Colon (tissue), 2 donors: ENCODE measurements around the gene TMEM132C.
"Not testable (repeated sequence)": the region's sequence is repeated elsewhere in the genome, so short reads cannot be mapped to it uniquely, and the experiment has no call there.

Experiments
- FAIRE-seq: peaks from 2 replicates; lab custom pipeline; 2012; peaks lifted over from hg19 to GRCh38; lab: Jason Lieb, UNC
- donor health status: control.
- donor health status: control.

Gene TMEM132C

DNA sequence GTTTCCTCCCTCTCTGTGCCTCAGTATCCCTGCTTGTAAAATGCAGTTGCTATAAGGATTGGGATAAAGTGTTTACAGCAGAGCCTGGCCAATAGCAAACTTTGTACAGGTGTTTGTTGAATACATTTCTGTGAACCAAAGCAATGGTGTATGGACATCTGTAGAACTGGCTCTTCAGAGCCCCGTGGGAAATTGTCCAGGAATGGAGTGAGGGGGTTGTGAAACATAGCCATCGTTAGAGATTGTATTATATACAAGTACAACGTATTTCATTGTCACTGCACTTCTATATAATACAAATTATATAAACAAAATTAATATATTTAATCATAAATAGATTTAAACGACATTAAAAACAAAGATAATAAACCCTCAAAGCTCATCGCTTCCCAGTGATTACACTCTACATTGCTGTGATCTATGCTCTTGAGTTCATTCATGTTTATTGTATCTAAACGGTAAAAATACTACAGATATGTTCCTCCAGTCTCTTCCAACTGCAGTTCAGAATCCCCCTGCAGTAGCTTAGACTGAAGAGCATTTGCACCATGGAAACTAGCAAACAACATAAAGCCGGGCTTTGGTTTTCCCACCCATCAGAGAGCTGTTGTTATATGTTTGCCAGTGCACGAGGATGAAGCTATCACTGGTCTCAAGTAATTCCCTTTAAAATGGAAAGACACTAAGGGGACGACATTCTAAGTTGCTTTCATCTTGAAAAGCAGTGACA is 216.7 kb downstream of the TMEM132C start:
- no peak for FAIRE-seq

DNA sequence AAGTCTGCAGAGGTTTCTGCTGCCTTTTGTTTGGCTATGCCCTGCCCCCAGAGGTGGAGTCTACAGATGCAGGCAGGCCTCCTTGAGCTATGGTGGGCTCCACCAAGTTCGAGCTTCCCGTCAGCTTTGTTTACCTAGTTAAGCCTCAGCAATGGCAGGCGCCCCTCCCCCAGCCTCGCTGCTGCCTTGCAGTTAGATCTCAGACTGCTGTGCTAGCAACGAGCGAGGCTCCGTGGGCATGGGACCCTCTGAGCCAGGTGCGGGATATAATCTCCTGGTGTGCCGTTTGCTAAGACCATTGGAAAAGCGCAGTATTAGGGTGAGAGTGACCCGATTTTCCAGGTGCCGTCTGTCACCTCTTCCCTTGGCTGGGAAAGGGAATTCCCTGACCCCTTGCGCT is 230.4 kb downstream of the TMEM132C start:
- not testable (repeated sequence) for FAIRE-seq

DNA sequence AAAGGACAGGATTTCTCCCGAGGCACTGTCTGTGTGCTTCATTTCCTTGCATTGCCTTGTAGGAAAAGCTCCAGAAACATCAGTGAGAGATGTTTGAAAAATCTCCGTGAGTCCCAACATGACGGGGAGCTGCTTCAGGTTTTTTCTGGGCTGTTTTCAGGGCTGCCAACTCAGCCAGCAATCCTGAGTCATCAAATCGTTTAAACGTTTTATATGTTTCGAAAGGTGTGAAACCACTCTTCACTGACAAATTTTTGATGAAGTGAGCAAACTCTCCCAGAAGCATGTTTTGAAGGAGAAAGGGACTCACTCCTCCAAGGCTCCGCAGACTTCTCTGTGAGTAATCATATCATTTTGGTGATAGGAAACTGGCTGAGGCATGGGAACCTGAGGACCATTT is 240.5 kb downstream of the TMEM132C start:
- FAIRE-seq: no peak

DNA sequence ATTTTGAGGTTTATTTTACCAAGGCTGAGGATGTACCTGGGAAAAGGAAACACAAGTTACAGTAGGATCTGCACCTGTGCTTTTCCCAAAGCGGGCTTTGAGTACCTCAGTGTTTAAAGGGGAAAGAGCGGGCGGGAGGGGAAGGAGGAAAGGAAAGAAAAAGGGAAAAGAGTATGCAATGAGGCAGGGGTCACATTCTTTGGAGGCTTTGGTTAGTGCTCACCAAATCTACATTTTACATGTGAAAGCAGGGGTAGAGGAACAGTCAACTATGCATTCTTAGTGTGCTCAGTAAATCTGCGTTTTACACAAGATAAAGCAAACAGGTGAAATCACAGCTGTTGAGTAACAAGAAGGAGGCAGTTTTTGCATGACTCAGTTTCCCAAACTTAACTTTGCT is 242.2 kb downstream of the TMEM132C start:
- FAIRE-seq: no peak

DNA sequence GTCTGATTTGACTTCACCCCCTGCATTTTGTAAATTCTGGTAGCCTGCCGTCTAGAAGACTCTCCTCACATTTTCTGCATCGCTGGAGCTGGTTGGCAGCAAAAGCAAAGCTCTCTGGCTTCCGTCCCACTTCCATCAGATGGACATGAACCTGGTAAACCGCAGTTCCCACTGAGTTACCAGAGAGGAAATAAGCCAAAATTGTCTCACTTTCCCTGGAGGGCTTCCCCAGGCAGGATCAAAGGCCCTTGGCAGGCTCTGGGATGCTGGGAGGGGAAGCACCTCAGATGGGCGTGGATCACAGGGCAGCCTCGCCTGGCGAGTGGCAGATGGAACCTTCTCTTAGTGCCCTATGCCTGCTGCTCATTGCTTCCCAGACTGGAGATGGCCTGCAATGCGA is 243.5 kb downstream of the TMEM132C start:
- no peak for FAIRE-seq

DNA sequence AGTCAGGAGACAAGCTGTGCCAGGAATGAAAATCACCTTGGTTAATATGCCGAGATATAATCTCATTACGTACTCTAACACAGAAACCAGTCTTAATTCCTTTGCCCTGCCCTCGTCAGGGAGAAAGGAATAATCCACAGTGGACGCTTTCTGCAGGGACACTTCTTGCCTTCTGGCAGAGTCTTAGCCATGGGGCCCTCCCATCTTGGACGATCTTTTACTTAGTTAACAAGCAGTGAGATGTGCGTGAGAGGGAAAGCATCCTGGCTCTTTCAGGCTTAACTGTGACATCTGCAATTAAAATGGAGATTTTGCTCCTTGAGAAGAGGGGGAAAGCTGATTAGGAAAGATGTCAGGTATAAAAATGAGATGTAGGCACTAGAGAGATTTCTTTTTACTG is 246.4 kb downstream of the TMEM132C start:
- FAIRE-seq: no peak

DNA sequence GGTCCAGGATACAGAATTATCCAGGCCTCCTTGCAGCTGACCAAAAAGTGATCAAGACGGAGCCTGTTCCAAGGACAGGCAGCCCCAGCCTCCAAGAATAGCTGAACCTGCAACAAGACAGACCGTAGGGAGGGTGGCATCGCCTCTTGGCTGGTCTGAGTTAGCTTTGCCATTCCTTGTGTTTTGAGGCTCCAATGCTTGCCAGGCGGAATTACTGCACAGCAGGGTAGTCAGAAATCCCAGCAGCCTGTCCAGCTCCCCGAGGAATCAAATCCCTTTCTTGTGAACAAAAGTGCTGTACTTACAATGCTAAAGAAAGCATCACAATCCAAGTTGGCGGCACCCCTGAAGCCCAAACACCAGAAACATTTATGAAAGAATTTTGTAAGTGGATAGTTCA is 246.9 kb downstream of the TMEM132C start:
- no peak for FAIRE-seq

DNA sequence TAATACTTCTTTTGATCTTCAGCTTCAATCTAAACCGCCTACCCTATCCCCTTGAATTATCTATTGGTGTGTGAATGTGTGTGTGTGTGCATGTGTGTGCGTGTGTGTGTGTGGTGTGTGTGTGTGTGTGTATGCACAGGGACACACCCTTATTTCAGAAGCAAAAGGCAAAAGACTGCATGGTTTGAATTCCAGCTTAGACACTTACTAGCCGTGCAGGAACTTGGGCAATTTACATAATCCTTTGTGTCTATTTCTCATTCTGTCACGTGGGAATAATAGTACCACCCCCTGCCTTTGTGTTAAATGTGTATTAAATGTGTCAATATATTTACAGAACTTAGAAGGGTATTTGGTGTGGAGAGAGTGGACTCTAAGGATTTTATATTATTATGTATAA is 251.7 kb downstream of the TMEM132C start:
- no peak for FAIRE-seq

DNA sequence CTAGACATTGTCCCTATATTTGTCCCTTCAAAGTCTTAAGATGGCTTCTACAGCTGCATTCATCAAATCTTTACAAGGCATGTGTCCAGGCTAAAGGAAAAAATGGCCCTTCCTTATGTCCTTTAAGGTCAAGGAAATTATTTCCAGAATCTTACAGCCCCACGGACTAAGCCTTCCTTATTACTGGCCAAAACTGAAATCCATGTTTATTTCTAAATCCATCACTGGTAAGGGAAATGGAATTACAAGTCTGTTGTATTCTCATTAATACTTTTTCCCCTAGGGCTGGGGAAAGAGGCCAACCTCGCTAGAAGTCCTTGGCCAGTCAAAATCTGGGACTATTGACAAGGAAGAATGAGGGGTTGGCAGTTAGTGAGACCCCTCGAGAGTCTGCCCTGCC is 252.5 kb downstream of the TMEM132C start:
- FAIRE-seq: no peak

DNA sequence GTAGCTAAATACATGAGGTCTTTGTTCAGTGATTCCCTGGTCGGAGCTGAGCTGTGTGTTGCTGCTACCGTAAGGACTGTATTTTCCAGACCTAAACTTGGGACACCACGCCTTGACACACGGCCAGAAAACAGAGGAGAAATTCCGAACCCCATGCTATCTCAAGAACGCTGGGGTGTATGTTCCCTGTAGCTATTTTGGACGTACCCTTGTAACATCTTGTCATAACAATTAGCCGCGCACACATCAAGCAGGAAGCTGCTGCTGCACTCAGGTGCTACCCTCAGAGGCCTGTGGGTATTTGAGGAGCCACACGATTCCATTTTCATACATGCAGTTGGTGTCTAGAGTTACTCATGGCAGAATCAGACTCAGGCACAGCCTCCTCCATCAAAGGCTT is 255.0 kb downstream of the TMEM132C start:
- FAIRE-seq: no peak

DNA sequence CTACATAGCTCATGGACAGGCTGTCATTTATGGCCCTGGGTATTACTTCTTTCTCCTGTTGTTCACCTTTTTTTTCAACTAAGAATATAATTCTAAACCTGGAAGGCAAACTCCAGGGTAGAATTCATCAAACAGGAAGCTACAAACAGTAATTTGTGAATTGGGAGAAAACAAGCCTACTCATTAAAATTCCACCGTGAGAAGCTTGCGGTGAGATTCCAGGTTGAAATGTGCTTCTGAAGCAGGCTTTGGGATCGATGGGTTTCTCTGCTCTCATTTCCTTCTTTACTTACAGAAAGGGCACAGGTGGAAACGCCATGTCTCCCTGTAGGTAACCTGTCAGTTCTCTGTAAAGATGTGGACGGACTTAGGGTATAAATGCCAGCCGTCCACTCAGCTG is 257.5 kb downstream of the TMEM132C start:
- no peak for FAIRE-seq

DNA sequence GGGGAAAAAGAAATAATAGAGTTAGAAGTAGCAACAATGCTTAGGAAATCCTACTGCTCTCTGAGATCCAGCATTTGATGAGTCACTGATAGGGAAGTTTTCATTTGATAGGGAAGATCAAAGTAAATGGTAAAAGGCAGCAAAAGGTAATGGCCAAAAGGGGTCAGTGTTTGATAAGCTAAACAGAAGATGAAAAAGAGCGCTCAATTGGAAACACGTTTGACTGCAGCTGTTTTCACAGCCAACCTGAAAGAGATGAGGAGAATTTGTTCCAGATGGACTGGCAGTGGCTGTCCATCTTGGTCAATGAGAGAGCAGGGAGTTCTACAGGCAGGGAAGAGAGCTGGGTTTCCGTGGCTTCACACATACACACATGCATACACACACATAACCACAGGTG is 264.2 kb downstream of the TMEM132C start:
- no peak for FAIRE-seq

DNA sequence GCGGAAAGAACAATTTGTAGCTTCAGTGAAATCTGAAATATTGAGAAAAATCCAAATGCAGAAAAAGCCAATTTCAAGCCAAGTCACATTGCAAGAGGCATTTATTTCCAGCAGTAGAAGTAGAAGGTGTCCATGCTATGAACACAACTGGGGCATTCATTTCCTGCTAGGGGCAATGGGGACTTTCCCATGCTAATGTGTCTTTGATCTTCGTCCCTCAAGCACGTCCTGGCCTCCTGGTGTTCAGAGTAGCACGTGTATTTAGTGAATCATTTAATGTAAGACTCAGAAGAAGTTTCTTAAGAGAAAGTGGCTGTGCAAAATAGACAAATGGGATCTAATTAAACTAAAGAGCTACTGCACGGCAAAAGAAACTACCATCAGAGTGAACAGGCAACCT is 267.9 kb downstream of the TMEM132C start:
- FAIRE-seq: no peak

DNA sequence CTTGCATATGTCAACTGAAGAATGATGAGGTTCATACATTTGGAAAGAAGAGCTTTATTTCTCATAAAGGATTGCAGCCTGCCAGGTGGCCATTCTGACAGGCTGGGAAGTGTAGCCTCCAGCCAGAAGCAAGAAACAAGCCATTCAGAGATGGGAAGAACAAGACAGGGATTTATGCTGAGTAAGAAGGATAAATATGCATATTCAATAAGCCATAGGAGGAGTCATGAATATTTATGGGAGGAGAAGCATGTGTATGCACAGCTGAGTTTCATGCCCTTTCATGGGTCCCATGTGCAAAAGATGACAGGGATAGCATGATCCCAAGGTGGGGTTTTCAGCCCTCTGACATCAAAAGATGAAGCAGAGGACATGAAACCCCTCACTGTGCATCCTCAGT is 269.8 kb downstream of the TMEM132C start:
- FAIRE-seq: no peak

DNA sequence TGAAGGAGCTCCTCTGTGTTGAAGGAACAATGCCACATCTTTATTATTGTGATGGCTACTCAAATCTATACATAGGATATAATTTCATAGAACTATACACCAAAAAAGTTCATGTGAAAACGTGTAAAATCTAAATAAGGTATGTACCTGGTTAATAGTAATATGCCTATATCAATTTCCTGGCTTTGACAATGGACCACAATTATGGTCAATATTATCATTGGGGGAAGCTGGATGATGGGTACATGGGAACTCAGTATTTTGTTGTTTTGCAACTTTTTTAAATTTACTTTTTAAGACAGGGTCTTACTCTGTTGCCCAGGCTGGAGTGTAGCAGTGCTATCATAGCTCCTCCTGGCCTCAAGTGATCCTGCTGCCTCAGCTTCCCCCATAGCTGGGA is 270.7 kb downstream of the TMEM132C start:
- FAIRE-seq: no peak

DNA sequence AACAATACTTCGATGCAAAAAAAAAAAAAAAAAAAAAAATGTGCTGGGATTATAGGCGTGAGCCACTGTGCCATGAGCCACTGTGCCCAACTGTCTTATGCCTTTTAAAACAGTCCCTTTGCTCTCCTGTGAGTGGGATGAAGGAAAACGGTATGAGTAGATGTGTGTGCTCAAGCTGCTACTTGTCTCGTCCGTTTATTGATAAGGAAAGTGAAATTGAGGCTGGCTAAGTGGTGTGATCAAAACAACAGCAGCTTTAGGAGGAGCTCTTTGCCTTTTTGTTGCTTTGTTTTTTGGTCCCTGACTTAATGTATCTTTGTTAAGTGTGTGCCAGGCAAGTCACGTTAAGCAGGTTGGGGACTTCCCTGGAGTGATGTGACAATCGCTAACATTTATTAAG is 275.9 kb downstream of the TMEM132C start:
- FAIRE-seq: no peak

DNA sequence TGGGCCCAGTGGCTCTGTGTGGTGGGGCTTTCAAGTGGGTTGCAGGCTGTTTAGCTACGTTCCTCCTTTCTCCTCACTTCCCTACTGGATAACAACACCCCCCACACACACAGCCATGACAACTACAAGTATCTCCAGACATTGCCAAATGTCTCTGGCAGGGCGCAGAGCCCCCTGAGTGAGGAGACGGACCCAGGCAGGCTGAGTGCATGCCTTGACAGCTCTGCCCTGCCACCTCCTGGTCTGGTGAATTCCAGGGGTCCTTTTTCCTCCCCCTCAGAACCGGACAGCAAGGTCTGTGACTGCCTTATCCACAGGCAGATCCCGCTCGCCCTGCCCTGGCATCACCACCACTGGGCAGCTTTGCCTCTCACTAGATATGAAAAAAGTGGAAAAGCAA is 276.5 kb downstream of the TMEM132C start:
- FAIRE-seq: no peak

DNA sequence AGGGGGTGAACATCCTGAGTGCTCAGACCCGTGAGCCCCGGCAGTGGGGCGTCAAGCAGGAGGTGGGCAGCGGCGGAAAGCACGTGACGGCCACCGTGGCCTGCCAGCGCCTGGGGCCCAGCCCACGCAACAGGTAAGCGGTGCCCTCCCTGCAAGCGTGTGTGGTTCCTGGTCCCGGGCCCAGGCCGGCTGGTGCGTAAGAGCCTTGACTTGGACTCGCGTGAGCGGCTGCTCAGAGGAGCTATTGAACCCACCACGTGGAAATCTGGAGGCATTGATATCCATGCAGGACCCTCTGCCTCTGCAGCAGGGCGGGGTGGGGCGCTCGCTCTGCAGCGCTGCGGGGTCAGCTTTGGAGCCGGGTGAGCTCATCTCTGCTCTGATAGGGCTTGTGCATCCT is 277.0 kb downstream of the TMEM132C start:
- no peak for FAIRE-seq

DNA sequence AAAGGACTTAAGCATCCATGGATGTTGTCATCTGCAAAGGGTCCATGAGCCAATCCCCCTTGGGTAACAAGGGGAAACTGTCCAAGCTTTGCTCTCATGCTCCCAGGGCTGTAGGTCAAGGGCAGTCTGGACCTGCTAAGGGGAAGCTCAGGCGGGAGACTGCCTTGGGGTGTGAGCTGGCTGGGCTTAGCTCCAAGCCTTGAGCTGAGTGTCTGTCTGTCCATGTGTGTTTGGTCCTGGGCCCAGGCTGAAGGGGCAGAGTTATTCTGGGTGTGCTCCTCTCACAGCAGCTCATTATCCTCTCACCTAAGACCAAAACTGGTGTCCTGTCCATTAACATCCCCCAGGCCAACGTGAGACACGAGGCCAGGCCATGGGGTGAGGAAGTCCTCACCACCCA is 282.0 kb downstream of the TMEM132C start:
- FAIRE-seq: no peak

DNA sequence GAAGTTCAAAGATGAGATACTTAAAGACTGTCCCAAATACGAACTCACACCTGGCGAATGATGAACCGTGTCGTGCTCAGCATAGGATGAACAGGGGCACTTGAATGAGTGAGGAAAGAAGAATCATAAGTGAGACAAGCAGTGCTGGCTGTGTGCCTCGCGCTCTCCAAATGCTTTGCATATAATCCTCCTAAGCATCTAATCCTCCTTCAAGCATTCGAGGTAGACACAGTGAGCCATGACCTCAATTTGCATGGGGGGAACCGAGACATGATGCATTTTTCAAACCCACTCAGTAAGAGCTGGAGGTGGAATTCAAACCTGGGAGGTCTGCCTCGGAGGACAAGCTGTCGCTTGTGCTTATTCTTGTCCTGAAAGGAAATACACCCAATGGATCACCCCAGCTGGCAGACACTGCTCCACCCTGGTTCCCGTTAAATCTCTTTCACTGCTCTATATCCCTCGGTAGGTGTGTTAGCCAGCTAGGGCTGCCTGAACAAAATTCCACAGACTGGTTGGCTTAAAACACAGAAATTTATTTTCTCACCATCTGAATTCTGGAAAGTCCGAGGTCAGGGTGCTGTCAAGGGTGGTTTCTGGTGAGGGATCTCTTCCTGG is 282.7 kb downstream of the TMEM132C start:
- FAIRE-seq: no peak

DNA sequence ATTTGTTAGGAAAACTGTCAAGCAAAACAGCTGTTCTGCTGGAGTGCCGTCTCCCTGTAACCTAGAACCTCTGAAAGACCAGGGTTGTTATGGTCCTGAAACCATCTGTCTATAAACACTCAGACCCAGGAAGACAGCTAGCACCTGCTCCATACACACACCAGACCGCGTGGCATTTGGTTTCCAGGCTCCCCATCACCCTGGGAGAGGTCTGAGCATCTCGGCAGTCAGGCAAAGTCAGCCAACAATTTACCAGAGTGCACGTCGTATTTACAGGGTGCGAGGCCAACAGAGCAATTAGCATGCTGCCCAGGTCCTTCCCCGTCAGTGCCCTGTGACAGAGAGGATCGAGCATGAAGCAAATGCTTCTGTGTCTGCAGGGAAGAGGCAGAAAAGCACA is 284.3 kb downstream of the TMEM132C start:
- FAIRE-seq: no peak

DNA sequence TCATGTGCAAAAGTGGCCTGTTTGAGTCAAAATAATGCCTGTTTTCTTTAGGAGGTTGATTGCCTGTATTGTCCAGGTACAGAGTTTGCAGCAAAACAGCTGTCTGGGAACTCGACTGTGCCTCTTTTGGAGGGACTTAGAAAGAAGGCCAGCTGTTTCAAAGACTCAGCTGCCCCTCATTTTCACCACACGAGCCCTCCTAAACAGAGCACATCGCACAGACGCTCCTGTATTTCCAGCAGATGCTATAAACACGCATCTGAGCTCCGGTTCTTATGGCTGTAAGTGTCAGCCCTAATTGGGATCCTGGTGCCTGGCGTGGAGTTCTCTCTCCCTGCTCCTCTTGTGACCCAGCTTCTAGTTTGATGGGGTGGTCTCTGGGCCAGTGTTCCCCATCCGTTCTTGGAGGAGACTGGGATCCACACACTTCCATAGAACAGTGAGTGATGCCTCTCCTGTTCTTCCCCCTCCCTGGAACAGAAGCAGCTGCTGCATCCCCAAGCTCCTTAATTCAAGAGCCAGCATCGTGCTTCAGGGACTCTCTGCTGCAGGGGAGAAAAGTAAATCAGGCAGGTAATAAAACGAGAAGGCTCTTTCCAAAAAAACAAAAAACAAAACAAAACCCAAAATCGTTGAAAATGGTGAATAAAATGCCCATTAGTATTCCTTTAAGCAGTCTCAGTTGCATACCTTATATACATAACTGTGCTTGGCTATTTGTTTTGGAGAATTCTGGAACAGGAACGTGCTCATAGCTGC is 287.8 kb downstream of the TMEM132C start:
- FAIRE-seq: no peak

DNA sequence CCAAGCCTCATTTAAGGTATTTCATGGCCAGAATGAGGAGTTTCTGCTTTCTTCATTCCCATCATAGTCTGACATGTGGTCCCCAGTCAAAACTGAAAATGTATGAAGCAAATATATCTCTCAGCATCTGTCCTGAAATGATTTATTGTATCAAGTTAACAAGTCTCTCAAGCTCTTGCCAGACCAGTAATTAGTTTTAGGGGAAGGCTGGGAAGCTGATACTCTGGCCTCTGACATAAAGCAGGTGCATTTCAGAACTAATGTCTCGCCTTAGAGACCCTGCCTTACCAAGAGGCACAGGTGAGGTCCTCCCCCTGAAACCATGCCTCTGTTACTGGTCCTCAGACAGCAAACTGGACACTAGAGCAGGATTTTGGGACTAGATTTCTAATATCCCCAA is 290.3 kb downstream of the TMEM132C start:
- no peak for FAIRE-seq

DNA sequence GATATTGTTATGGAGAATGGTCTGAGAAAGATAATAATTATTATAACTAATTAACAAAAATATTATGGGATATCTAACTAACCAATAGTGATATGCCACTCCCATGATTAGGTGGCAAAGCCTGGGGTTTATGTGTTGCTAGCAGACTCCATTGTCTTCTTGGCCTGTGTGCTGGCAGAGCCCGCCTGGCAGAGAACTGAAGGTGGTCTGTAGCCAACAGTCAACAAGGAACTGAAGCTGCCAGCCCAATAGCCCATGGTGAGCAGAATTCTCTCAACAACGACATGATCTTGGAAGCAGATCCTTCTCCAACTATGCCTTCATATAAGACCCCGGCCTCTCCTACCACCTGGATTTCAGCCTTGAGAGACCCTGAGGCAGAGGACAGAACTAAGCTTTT is 298.0 kb downstream of the TMEM132C start:
- FAIRE-seq: no peak
